D721Med (cell line): ENCODE data around the gene FCHSD1.

Source experiments
- DNase-seq: peaks from one replicate; pipeline ENCODE4 v3.0.0; 2011; ENCODE audit warnings: low spot score; ENCODE audit not compliant: insufficient read length
- FAIRE-seq: peaks from 2 replicates; lab custom pipeline; 2011; peaks lifted over from hg19 to GRCh38; lab: Jason Lieb, UNC
- TF ChIP-seq, protein P1 (sequence below): IDR thresholded peaks from 2 replicates; pipeline ENCODE4 v1.5.1; 2012; ENCODE audit warnings: mild to moderate bottlenecking, control low read depth; ENCODE audit not compliant: insufficient read depth; ENCODE audit errors: missing control alignments

Gene FCHSD1

DNA sequence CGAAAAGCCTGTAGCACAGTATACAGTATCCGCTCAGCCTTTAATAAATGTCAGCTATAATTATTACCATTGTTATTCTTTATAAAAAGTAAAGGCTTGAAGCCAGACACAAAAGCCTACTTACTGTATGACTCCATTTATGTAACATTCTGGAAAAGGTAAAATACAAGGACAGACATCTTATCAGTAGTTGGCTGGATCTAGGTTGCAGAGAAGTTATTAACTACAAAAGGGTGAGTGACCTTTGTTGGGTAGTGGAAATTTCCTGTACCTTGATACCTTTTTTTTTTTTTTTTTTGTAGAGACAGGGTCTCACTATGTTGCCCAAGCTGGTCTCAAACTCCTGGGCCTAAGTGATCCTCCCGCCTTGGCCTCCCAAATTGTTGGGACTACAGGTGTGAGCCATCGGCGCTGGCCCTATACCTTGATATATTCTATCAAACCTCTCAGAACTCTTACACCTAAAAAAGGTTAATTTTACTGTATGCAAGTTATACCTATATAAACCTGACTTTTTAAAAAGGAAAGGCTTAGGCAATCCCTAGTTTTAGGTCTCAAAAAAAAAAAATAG, 20.6 kb downstream of the FCHSD1 start:
- FAIRE-seq: no peak
- TF ChIP-seq, protein P1, sequence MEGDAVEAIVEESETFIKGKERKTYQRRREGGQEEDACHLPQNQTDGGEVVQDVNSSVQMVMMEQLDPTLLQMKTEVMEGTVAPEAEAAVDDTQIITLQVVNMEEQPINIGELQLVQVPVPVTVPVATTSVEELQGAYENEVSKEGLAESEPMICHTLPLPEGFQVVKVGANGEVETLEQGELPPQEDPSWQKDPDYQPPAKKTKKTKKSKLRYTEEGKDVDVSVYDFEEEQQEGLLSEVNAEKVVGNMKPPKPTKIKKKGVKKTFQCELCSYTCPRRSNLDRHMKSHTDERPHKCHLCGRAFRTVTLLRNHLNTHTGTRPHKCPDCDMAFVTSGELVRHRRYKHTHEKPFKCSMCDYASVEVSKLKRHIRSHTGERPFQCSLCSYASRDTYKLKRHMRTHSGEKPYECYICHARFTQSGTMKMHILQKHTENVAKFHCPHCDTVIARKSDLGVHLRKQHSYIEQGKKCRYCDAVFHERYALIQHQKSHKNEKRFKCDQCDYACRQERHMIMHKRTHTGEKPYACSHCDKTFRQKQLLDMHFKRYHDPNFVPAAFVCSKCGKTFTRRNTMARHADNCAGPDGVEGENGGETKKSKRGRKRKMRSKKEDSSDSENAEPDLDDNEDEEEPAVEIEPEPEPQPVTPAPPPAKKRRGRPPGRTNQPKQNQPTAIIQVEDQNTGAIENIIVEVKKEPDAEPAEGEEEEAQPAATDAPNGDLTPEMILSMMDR: no peak

DNA sequence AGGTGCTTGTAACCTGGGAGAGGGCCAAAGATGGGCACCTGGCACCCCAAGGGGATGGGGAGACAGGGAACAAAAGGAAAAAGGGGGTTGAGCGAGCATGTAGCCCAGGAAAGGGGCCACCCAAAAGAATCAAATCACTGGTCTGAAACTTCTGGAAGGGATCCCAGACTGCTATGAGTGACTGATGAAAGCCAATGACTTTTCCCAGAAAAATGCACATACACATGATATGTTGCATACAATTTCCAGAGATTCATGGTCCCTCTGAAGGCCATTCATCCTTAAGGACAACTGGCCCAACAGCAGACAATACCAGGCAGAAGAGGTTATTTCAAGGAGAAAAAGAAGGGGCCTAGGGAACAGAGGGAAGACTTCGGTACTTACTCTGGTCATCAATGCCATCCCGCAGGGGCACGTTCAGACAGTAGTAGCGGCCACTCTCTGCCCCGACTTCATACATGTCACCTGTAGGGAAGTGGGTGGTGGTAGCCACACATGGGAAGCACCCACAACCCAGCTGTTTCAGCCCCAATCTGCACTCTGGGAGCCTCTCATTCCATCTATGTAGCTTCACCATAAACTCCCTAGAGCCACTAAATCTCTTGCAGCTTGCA, 22.9 kb downstream of the FCHSD1 start:
- FAIRE-seq (no peak), DNase-seq (no peak)
- TF ChIP-seq, protein P1: no peak

More for the DNA sequence above, 20.6 kb downstream of the FCHSD1 start:
- no peak for DNase-seq

DNA sequence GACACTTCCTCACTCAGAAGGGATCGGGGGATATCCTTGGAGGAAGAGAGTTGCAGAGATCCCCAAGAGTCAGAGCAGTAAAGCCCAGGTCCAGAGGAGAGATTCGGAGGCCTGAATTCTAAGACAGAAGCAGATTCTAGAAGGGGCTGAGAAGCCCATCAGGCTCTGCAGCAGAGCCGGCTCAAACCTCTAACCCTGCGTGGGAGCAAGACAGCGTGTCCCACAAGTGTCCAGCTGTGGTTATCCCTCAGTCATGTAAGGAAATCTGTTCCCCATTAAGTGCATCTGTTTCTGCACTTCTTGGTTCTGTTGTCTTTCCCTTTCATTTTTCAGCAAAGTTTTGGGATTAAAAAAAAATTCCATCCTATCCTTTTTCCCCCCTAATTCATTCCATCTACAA, 27.6 kb downstream of the FCHSD1 start:
- FAIRE-seq (no peak), DNase-seq (no peak)
- TF ChIP-seq, protein P1: no peak

DNA sequence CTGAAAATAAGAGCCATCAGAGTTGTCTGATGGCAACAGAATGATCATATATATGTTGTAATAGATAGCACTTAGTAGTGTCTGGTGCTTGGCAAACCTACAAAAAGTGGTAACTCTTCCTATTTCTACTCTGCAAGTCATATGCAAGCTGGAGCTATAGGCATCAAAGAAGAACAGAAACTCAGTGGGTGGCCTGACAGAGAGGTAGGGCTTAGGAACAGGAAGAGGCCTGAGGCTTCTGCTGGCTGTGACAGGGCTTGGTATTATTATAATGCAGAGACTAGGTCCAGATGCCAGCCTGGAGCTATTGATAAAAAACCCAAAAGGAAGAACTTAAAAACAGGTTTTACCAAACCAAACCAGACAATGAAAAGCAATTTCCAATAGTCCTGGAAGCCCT, 28.0 kb downstream of the FCHSD1 start:
- DNase-seq: no peak

DNA sequence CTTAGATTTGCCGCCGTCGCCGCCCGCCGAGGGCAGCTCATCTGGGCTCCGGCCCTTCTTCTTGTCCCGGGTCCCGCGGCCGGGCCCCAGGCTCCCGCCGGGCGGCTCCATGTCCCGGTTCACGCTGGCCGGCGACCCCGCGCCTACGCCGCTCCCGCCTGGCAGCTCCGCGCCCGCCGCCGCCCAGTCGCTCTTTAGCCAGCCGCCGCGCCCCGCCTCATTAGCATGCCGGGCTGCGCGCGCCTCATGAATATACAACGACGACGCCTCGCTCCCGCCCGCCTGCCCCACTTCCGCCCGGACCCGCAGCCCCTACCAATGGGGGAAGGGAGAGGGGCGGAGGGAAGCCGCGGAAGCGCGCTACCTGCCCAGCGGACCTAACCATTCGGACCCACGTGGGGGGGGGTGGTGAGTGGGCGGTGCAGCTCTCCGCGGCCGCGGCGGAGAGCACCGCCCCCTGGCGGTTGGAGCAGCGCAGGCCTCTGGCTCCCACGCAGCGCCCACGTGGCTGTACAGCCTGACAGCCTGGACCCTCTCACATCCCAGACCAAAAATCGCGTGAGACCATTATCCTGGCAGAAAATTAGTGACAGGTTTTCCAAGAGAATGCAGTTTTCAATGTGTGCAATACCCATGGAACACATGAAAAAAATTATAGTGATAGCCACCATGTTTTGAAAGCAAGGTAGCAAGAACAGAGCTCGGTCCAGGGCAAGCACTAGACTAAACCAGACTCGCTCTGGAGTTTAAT, 32.2 kb downstream of the FCHSD1 start, which contains the start of gene DIAPH1:
DIAPH1 (minus strand) TSS at position 197 of the 751 bp plus-strand sequence; CDS start at position 111, 86 bp downstream.
- DNase-seq: peak; percentile 72
- TF ChIP-seq, protein P1: peak; percentile 78
- no peak for FAIRE-seq

More for the DNA sequence above, 28.0 kb downstream of the FCHSD1 start:
- FAIRE-seq: no peak
- TF ChIP-seq, protein P1: no peak

DNA sequence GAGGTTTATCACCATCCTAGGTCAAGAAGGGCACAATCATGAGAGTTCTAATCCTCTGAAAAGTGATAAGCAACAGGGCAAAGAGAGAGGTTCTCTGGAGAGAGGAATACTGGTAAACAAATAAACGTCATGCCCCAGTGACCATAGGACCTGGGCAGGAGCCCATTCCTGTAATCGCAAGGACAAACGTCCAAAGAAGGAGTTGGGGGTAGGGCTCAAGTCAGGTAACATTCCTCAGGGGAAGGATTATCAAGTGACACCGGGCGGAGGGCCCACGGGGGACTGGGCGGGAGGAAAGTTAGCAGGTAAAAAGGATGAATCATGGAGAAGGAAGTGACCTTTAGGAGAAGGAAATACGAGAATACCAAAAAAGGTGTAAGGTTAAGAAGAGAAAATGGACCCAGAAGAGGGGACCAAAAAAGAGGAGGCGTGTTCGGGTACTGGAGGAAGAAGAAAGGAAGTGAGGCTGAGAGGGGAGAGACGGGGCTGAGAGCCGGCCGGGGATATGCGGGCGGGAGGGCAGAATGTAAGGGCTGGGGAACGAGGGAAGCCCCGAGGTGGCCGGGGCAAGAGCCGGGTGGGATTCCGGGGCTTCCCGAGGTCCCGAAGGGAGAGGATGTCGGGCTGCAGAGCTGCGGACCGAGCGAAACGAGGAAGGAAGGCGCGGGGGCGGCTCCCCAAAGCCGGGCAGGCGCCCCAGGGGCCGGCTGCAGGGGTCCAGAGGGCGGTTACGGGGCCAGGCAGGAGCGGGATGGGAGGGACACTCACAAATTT, 33.0 kb downstream of the FCHSD1 start:
- no peak for FAIRE-seq
- TF ChIP-seq, protein P1: no peak
- DNase-seq: no peak
